Skeletal muscle cell (primary cell): ENCODE measurements around the gene RHBDF1.

Source experiments
- DNase-seq: peaks from one replicate; pipeline ENCODE4 v3.0.0-alpha.2; 2010; ENCODE audit warnings: low read depth
- H3K4me3 ChIP-seq: 2 replicates; pipeline ENCODE4 v1.5.1; 2011; ENCODE audit warnings: low read depth, mild to moderate bottlenecking, control low read depth, low read length, moderate library complexity

The RHBDF1 gene

DNA sequence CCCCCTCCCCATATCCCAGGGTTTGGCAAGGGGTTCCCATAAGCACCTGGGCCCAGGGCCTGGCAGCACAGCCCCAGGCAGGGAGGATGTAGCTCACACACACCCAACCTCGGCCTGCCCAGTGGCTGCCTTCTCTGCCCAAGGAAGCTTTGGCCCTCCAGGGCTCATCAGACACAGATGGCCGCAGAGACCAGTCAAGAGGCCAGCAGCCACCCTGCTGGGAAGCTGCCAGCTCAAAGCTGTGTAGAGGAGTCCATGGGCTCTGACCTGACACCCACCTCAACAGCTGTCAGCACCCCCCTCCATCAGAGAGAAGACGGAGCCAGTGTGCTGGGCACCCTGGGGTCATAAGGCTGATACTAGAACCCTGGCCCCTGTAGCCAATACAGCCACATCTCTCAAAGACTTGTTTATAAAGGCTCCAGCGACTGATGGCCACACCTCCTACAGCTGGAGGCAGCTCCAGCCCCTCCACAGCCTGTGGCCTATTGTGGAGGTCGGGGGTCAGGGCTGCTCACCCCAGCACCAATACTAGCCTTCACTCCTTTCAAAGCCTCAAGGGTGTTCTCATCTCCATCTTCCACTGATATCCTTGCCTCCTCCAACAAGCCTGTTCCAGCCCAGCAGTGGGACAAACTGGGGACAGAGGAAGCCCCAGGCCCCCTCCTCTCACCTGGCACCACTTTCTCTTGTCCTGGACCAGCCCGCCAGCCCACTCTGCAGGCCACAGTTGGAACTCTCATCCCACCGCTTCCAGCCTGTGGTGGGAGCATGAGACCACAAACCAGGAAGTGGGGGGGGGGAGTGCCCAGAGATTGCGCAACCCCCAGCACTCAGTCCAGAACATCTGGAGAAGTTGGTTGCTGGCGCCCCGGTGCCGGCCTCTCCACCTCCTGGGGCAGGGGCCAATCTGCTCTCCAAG lies 3.4 kb upstream of the RHBDF1 start:
- H3K4me3 ChIP-seq: no peak overlapping the region
- DNase-seq: peak; percentile 71

DNA sequence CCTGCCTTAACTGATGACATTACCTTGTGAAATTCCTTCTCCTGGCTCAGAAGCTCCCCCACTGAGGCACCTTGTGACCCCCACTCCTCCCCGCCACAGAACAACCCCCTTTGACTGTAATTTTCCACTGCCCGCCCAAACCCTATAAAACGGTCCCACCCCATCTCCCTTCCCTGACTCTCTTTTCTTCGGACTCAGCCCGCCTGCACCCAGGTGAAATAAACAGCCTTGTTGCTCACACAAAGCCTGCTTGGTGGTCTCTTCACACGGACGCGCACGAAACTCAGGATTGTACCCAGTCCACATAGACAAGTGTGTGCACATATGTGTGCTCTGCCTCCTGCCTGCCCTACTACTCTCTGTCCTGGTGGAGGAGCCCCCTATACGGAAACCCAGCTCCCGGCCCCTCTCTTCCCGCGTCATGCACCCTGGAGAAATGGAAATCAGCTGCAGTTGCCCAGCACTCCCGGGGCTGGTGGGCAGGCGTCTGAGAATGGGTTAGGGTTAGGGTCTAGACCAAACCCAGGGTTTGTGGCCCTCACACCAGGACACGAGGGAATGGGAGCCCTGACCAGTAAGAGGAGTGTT lies 2.4 kb upstream of the RHBDF1 start:
- no peak for DNase-seq
- H3K4me3 ChIP-seq: no peak overlapping the region

DNA sequence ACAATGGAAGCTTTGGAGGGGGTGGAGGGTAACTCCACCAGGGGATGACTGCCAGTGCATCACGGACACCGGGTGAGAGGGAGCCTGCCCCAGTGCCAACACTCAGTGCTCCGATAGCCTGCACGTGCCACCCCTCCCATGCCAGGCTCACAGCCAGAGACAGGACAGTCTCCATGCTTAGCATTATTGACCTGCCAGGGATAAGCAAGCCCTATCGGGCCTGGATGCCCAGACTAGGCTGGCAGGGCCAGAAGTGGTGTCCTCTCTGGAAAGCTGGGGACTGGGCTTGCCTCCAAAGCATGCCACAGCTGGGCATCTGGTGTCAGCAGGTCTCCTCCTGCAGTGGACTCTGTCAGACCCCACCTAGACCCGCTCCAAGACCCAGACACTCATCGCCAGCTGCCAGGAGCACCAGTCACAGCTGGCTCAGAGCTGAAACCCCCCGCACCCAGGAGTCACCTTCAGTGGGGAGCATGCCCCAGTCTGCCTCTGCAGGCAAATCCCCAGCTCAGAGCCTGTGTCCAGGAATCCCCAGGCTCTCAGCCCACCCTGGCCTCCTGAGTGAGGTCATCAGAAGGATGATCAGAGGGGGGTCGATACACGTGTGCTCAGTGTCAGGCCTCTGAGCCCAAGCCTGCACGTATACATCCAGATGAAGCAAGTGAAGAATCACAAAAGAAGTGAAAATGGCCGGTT lies 1.8 kb upstream of the RHBDF1 start:
- H3K4me3 ChIP-seq: no peak overlapping the region
- DNase-seq: no peak

DNA sequence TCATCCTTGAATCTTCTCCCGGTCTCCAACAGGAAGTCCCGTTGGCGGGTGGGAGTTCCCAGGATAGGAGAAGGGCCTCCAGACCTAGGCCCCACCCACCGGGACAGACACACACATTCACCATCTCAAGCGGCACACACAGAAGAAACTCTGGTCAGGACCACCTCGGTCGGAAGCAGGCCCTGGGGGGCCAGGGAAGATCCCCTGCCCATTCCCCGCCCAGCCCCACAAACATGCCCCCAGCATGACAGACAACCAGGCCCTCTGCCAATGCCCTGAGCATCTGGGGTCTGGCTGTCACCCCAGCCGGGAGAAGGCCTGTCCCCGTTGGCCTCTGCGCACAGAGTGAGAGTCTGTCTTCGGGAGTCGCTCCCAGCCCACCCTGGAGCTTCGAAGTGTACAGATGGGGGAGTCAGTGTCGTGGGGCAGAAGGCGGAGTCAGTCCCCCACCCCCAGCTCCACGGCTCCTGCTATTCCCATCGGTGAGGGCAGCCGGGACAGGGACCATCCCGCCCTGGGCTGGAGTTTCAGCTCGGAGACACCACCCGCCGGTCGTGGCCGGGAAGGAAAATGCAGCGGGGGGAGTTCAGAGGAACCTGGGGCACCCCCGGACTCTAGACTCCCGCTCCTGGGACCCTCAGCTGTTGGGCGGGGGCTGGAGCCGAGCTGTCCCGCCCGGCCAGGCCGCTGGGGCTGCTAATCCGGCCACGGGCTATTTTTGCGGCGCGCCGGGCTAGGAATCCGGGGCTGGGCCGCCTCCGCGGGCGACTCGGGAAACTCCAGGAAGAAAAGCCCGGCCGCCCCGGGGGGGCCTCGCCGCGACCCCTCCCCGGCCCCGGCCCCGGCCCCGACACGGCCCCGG lies 660 bp downstream of the RHBDF1 start:
- no peak for DNase-seq
- H3K4me3 ChIP-seq: peak overlapping the region; percentile 74

DNA sequence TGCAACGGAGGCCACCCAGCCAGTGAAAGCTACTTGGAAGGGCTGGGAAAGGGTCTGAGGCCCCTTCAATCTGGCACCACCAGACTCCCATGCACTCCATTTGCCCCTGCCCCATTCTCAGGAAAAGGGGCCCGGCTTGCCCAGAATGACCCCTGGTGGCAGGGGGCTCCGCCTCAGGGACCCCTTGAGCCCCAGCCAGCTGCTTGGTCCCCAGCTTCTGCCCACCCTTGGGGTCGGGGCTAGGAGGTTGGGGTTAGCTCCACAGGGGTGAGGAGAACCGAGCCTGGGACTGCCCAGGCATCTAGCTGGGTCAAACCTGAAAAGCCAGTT lies 1.3 kb downstream of the RHBDF1 start:
- peak overlapping the region; percentile 74 for H3K4me3 ChIP-seq
- no peak for DNase-seq

DNA sequence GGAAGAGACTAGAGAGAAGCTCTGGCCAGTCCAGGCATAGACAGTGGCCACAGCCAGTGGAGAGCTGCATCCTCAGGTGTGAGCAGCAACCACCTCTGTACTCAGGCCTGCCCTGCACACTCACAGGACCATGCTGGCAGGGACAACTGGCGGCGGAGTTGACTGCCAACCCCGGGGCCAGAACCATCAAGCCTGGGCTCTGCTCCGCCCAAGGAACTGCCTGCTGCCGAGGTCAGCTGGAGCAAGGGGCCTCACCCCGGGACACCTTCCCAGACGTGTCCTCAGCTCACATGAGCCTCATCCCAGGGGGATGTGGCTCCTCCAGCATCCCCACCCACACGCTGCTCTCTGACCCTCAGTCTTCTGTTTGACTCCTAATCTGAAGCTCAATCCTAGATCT lies 3.2 kb downstream of the RHBDF1 start:
- DNase-seq: no peak
- H3K4me3 ChIP-seq: no peak overlapping the region

DNA sequence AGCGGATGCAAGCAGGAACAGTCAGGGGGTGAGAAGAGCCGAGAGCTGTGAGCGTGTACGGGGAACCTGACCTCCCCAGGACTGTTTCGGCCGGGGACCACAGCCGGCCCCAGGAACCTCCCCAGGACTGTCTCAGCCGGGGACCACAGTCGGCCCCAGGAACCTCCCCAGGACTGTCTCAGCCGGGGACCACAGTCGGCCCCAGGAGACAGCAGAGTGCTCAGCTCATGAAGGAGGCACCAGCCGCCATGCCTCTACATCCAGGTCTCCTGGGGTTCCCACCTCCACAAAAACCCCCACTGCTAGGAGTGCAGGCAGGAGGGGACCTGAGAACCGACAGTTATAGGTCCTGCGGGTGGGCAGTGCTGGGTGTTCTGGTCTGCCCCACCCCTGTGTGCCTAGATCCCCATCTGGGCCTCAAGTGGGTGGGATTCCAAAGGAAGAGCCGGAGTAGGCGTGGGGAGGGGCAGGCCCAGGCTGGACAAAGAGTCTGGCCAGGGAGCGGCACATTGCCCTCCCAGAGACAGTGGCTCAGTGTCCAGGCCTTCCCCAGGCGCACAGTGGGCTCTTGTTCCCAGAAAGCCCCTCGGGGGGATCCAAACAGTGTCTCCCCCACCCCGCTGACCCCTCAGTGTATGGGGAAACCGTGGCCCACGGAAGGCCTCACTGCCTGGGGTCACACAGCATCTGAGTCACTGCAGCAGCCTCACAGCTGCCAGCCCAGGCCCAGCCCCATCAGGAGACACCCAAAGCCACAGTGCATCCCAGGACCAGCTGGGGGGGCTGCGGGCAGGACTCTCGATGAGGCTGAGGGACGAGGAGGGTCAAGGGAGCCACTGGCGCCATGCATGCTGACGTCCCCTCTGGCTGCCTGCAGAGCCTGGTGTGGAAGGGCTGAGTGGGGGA lies 4.3 kb downstream of the RHBDF1 start:
- no peak for DNase-seq
- no peak overlapping the region for H3K4me3 ChIP-seq

DNA sequence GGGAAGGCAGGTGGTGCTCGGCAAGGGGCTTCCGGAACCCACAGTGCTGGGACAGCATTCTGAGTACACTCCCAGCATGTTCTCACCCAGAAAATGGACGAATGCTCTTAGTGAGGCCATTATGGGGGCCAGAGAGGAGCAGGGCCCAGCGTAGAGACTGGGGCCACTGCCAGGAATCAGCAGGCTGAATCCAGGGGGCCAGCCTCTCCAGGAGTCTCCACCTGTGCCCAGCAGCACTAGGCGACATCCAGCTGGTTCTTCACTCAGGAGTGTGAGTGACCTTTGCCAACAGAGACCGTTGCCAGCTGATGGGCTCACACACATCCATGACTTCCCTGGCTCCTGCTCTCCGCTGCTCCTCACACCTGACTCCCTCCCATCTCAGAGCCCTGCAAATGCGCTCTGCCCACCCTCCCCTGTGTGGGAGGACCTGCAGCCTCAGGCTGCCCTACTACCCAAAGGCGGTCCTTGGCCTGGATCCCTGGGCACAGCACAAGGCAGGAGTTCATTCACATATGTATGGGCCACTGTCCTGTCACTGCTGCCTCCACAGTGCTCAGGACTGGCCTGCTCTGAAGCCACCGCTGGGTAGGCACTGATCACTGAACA lies 5.1 kb downstream of the RHBDF1 start:
- H3K4me3 ChIP-seq: no peak overlapping the region
- no peak for DNase-seq

DNA sequence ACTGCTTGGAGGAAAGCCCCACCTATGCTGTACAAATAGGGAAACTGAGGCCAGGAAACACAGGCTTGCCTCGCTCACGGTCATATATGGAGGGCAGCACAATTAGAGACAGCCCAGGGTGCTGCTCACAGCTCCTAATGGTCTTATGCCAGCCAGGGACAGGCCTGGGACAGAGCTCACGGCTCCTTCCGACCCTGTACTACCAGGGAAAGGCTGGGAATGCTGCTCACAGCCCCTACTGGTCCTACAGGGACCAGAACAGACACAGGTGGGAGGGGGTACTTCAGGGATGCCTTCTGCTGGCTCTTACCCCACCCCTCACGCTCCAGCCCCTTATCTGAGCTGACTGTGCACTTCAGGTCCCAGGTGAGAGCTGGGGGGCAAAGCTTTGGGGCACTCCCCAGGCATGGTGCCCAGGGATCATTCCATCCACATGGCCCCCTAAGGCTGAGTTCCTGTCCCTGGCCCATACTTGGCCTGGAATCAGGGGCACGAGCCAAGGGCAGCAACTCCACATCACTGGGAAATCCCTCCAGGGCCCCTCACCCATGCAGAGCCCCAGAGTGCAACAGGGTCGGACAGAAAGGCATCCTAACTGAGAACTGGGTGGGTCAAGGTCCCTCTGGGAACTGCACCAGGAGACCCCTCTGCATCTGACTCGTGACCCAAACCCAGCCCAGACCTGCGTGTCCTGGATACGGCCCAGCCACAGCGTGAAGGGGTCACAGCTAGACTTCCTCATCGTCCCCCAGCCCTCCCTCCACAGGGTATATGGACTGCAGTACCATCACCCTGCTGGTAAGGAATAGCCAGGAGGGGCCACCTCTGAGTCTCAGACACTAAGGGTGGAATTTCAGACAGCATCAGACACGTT lies 5.9 kb downstream of the RHBDF1 start:
- H3K4me3 ChIP-seq: no peak overlapping the region
- DNase-seq: no peak

DNA sequence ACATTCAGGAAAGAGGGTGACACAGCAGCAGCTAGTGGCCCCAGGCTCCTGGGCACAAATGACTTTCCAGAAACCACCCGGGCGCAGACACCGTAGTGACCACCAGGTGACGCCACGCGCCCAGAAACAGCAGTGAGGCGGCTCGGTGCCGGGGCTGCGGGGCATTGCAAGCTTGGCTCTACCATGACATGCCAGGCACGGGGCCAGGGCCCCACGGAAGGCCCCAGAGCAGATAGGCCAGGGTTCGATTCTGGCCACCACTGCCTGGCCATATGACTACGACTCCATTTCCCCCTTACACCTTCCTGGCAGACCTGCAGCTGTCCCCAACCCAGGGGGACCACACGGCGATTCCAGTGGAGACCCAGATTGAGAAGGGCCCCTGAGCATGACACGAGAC lies 6.7 kb downstream of the RHBDF1 start:
- no peak for DNase-seq
- H3K4me3 ChIP-seq: no peak overlapping the region

DNA sequence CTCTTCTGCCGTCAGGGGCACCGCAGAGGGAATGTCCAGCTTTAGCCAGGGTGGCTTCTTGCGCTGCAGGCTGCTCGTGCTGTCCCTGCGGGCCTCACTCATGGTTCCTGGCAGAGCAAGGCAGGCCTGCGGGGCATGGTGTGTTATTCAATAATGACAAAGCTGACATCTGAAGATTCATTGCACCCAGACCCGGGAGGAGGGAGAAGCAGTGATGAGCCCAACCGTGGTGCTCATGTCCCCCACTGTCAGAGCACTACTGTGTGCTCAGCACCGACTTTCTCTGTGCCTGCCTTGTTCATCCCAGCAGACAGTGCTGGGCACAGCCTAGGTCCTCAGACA lies 7.5 kb downstream of the RHBDF1 start:
- DNase-seq: no peak
- H3K4me3 ChIP-seq: no peak overlapping the region

DNA sequence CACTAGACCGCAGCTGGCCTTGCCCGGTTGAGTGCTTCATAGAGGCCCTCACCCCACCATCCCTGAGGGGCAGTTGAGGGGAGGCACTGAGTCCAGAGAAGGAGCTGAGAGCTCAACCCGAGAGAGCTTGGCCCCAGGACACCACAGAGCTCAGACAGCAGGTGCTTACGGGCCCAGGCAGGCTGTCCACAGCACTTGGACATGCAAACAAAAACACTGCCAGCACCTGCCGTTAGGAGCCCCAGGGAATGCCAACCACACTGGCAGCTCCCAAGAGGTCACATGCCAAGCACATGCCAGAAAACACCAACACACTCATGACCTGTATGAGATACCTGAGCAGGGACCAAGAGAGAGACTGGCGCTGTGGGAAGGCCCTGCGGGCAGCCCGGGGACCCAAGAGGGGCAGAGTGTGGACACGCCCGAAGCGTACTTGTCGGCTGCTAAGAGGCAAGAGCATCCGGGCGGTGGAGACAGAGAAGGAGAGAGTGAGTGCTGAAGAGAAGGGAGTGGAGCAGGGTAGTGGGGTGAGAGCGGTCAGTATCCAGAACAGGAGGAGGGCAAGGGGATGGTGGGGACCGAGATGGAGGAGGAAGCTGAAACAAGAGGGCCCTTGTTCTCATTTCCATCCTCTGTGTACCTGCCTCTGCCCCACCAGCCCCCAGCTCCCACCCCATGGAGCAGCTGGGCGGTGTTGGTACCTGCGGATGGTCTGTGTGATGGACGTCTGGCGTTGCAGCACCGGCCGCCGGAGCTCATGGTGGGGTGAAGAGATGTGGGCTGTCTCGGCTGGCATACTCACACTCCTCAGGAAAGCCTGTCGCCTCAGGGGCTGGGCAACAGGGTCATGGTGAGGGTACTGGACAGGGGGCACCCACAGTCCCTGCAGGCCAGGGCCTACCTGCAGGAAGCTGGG lies 8.2 kb downstream of the RHBDF1 start:
- DNase-seq: no peak
- no peak overlapping the region for H3K4me3 ChIP-seq

DNA sequence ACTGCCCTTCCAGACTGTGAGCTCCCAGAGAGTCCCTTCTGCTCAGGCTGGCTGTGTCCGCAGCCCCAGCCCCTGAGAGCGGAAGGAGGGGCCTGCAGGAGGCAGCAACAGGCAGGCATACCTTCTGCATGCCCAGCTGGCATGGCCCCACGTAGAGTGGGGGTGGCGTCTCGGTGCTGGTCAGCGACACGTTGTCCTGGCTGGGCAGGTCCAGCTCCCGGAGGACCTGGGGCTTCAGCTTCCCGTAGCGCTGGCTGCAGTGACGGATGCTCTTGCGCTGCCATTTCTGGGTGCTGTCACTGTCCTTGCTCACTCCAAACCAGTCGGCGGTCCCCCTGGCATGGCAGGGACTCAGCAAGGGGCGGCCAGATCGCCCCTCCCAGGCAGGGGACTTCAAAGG lies 9.0 kb downstream of the RHBDF1 start:
- no peak overlapping the region for H3K4me3 ChIP-seq
- DNase-seq: no peak

DNA sequence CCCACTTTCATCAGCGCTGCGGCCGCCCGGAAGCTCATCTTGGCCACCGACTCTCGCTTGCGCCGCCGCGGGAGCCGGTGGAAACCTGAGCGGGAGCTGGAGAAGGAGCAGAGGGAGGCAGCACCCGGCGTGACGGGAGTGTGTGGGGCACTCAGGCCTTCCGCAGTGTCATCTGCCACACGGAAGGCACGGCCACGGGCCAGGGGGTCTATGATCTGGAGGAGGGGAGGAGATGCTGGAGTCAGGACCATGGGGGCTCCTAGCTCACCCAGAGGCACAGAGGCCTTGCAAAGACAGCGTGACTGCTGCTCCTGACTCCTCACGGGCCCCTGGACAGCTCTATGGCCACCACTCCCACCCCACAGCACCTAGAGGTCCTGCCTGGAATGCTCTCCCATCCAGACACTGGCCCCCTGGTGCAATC lies 9.5 kb downstream of the RHBDF1 start:
- H3K4me3 ChIP-seq: no peak overlapping the region
- no peak for DNase-seq

DNA sequence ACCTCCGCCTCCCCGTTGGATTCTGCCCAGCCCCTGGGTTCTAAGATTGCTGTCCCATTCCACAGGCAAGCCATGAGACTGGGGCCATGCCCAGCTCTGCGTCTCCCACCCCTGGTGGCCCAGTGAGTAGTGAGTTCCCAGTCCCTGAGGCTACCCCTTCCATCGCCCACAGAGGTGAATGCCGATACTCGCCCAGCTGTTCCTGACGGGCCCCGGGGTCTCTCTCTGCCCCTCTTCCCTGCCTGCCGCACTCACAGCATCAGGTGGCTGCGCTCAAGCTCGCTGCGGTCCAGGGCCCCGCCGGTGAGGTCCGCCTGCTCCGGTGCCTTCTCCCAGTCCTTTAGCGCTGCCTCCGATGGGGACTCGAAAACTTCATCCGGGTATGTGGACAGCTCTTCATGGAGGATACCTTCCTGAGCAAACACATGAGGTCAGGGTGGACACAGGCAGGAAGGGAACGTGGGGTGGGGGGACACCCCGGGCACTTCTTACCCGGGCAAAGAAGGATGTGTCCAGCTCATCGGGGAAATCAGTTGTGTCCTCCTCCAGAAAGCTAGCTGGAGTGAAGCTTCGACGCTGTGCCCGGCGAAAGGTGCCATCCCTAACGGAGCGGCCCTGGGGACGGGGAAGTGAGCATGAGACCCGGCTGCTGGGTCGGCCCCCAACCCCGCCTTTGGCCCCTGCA lies 10.0 kb downstream of the RHBDF1 start:
- no peak for DNase-seq
- no peak overlapping the region for H3K4me3 ChIP-seq

DNA sequence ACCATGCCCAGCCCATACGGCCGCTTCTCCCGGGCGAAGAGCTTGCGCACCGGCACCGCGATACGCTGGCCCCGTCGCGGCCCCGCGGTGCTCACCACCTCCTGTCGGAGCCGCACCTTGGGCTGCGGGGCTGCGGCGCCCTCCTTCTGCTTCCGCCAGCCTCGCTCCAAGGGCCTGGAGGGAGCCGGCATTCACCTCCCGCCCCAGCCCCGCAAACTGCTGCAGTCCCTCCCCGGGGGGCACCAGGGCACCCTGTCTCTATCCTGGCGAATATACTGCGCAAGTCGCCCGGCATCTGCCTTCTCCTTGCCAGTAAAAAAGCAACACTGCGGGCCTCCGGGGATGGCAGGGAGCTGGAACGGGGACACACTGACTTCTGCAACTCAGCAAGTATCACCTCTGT lies 10.6 kb downstream of the RHBDF1 start:
- no peak for DNase-seq
- no peak overlapping the region for H3K4me3 ChIP-seq
